Measurements from ENCODE around the gene C17orf100.
"Not testable (repeated sequence)": the region's sequence is repeated elsewhere in the genome, so short reads cannot be mapped to it uniquely, and the experiment has no call there.

The C17orf100 gene

GRCh38 chr17:6688944-6689343, 37.4 kb downstream of the C17orf100 start:
- TF ChIP-seq CTCF (IDR thresholded peaks at IDR 0.05; ENCODE audit: low read depth, low read length), result no peak
- DNase-seq (ENCODE audit: extremely low read depth, low read depth), result no peak

- no peak for DNase-seq (ENCODE audit: extremely low read depth, low read depth)
- TF ChIP-seq CTCF (IDR thresholded peaks at IDR 0.05; ENCODE audit: low read depth, low read length), result no peak
Observed at GRCh38 chr17:6690641-6691040, 39.1 kb downstream of the C17orf100 start.

GRCh38 chr17:6691546-6691945, 40.0 kb downstream of the C17orf100 start:
- no peak for DNase-seq (ENCODE audit: extremely low read depth, low read depth)
- no peak for TF ChIP-seq CTCF (IDR thresholded peaks at IDR 0.05; ENCODE audit: low read depth, low read length)

- DNase-seq (ENCODE audit: extremely low read depth, low read depth), result not testable (repeated sequence)
Observed at GRCh38 chr17:6691958-6692357, 40.4 kb downstream of the C17orf100 start.

GRCh38 chr17:6695051-6695450, 43.5 kb downstream of the C17orf100 start:
- TF ChIP-seq CTCF (IDR thresholded peaks at IDR 0.05; ENCODE audit: low read depth, low read length), result no peak
- DNase-seq (ENCODE audit: extremely low read depth, low read depth), result no peak

- TF ChIP-seq CTCF (IDR thresholded peaks at IDR 0.05; ENCODE audit: low read depth, low read length), result no peak
- no peak for DNase-seq (ENCODE audit: extremely low read depth, low read depth)
Observed at GRCh38 chr17:6695565-6695964, 44.0 kb downstream of the C17orf100 start.

- TF ChIP-seq CTCF (IDR thresholded peaks at IDR 0.05; ENCODE audit: low read depth, low read length), result no peak
- no peak for DNase-seq (ENCODE audit: extremely low read depth, low read depth)
Observed at GRCh38 chr17:6696906-6697305, 45.3 kb downstream of the C17orf100 start.

GRCh38 chr17:6698004-6698403, 46.4 kb downstream of the C17orf100 start:
- TF ChIP-seq CTCF (IDR thresholded peaks at IDR 0.05; ENCODE audit: low read depth, low read length), result no peak
- DNase-seq (ENCODE audit: extremely low read depth, low read depth), result no peak
